Transverse colon (tissue), 4 donors: ENCODE data around the gene LAMA4.

Experiments used
- EP300 ChIP-seq: sonication (generic); formaldehyde crosslinking; IDR thresholded peaks from one replicate; pipeline ENCODE4 v1.6.1; 2017; ENCODE audit warnings: antibody characterized with exemption, low read depth
- POLR2AphosphoS5 ChIP-seq, 3 donors: sonication (generic); formaldehyde crosslinking; IDR thresholded peaks; one replicate each; pipeline ENCODE4 v1.6.1; 2016; ENCODE audit warnings: antibody characterized with exemption in 3 of 3
- TF ChIP-seq, protein P1 (sequence below), 5 experiments: fragments of 200-600 bp in 3 of 5; fragments of 450-650 bp in 2 of 5; sonication (generic) in 3 of 5; IDR thresholded peaks; 1 replicate in 2 of 5; 2 replicates in 3 of 5; pipeline ENCODE4 v1.5.1; 2016 to 2017; ENCODE audit warnings: antibody characterized with exemption in 5 of 5, inconsistent platforms in 3 of 5, mild to moderate bottlenecking in 2 of 5, moderate library complexity in 1 of 5

DNA sequence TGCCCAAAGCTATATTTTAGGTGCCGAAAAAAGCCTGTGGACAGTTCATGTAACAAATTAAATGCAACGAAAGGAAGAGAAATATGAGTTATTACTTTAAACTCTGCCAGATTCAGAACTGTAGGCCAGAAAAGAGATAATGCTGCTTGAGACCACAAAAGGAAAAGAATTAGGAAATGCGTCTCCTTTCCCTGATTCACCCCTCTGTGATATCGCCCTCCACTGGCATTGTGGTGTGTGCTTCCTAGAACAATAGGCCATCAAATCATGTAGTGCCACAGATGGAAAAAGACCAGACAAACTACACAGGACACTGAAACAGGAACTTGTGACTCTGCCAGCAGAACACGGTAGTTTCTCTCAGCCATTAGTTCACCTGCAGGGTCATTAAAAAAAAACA lies 14.7 kb upstream of the LAMA4 start:
- no peak for TF ChIP-seq EP300
- TF ChIP-seq, protein P1, sequence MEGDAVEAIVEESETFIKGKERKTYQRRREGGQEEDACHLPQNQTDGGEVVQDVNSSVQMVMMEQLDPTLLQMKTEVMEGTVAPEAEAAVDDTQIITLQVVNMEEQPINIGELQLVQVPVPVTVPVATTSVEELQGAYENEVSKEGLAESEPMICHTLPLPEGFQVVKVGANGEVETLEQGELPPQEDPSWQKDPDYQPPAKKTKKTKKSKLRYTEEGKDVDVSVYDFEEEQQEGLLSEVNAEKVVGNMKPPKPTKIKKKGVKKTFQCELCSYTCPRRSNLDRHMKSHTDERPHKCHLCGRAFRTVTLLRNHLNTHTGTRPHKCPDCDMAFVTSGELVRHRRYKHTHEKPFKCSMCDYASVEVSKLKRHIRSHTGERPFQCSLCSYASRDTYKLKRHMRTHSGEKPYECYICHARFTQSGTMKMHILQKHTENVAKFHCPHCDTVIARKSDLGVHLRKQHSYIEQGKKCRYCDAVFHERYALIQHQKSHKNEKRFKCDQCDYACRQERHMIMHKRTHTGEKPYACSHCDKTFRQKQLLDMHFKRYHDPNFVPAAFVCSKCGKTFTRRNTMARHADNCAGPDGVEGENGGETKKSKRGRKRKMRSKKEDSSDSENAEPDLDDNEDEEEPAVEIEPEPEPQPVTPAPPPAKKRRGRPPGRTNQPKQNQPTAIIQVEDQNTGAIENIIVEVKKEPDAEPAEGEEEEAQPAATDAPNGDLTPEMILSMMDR (IDR thresholded peaks at IDR 0.05) = peak in 2 of 5 experiments; percentile 5 to 15
- TF ChIP-seq POLR2AphosphoS5 (IDR thresholded peaks at IDR 0.05) = no peak
